ENCODE measurements around the gene DNASE1L3. TPM values are rescaled to one million over a fixed set of nuclear protein-coding genes. Genes with fewer than 3 reads are reported as not detected.

Gene DNASE1L3
- total RNA-seq, 1 experiment from 2014 or later, result not detected

DNA sequence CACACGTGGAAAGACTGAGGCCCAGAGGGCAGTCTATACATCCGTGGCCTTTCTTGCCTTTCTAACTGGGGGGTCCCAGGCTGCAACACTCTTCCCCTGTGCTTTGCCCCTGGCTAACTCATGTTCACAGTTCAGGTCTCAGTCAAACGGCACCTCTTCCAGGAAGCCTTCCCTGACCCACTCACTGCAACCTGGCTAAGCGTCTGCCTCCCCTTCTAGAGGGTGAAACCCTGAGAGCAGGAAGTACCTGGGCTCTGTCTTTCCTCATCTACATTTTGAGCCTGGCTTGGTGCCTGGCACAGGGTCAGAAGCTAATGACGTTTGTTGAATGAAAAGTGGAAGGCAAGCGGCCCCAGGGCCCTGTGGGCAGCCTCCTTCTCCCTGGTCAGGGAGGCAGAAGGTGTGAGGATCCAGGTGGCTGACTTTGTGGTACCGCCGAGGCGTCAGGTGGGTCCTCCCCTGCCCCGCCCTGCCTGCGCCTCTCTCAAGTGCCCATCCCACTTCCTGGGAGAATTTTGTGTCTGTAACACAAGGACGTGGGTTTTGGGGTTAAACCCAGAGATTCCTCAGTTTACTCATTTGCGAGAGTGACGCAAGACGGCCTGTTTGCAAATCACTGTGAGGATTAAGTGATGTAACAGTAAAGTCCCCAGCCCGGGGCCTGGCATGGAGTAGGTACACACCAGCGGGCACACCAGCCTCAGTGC, 32.1 kb downstream of the DNASE1L3 start:
- peak; percentile 37 for DNase-seq
- Mint-ChIP-seq H3K36me3 (ENCODE audit: insufficient read depth, unreplicated experiment) (peaks cover 24% of the 10 kb centered on the region), H3K4me1 (ENCODE audit: low read depth, unreplicated experiment) (peaks cover 65% of the 10 kb centered on the region), H3K9me3 (ENCODE audit: low read depth, unreplicated experiment) (no peaks in the 10 kb centered on the region), H3K27me3 (ENCODE audit: unreplicated experiment) (no peaks in the 10 kb centered on the region), H3K4me3 (ENCODE audit: low read depth, unreplicated experiment) (peak overlapping the region; percentile 62), H3K27ac (ENCODE audit: unreplicated experiment) (no peak overlapping the region)
- TF ChIP-seq, protein P1, sequence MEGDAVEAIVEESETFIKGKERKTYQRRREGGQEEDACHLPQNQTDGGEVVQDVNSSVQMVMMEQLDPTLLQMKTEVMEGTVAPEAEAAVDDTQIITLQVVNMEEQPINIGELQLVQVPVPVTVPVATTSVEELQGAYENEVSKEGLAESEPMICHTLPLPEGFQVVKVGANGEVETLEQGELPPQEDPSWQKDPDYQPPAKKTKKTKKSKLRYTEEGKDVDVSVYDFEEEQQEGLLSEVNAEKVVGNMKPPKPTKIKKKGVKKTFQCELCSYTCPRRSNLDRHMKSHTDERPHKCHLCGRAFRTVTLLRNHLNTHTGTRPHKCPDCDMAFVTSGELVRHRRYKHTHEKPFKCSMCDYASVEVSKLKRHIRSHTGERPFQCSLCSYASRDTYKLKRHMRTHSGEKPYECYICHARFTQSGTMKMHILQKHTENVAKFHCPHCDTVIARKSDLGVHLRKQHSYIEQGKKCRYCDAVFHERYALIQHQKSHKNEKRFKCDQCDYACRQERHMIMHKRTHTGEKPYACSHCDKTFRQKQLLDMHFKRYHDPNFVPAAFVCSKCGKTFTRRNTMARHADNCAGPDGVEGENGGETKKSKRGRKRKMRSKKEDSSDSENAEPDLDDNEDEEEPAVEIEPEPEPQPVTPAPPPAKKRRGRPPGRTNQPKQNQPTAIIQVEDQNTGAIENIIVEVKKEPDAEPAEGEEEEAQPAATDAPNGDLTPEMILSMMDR (IDR thresholded peaks at IDR 0.05; ENCODE audit: unreplicated experiment), result no peak
- CTCF ChIA-PET, result interaction anchor here (0.6 to 1.4 kb wide), 4 partner anchors 9 to 313 kb away, joined by 3 to 7 read pairs (median 3); partner anchors contain the start of genes HTD2 and RPP14
- BruUV-seq (replicated peaks), result no TSS peak
- intact Hi-C loops (cut with micrococcal nuclease; ENCODE audit: unreplicated experiment), result no loop called here

GRCh38 chr3:58177747-58178527, 32.8 kb downstream of the DNASE1L3 start:
- intact Hi-C loops (cut with micrococcal nuclease; ENCODE audit: unreplicated experiment), result no loop called here

GRCh38 chr3:58176827-58177489, 33.8 kb downstream of the DNASE1L3 start:
- no TSS peak for BruUV-seq (replicated peaks)
- CTCF ChIA-PET, result interaction anchor here (0.6 to 1.0 kb wide), 6 partner anchors 20 to 353 kb away, joined by 3 to 5 read pairs (median 3); no protein-coding TSS in a partner anchor

More at GRCh38 chr3:58177747-58178527, 32.8 kb downstream of the DNASE1L3 start:
- no TSS peak for BruUV-seq (replicated peaks)
- no peaks in the 10 kb centered on the region for H3K9me3 Mint-ChIP-seq (ENCODE audit: low read depth, unreplicated experiment)
- no peaks in the 10 kb centered on the region for H3K27me3 Mint-ChIP-seq (ENCODE audit: unreplicated experiment)
- CTCF ChIA-PET, result interaction anchor here (0.6 to 1.4 kb wide), 9 partner anchors 10 to 313 kb away, joined by 3 to 7 read pairs (median 3); partner anchors contain the start of genes HTD2 and RPP14
- H3K36me3 Mint-ChIP-seq (ENCODE audit: insufficient read depth, unreplicated experiment), result peaks cover 26% of the 10 kb centered on the region
- peak overlapping the region; percentile 62 for H3K4me3 Mint-ChIP-seq (ENCODE audit: low read depth, unreplicated experiment)
- DNase-seq, result peak; percentile 92
- H3K4me1 Mint-ChIP-seq (ENCODE audit: low read depth, unreplicated experiment), result peaks cover 71% of the 10 kb centered on the region
- TF ChIP-seq, protein P1 (IDR thresholded peaks at IDR 0.05; ENCODE audit: unreplicated experiment), result peak; percentile 90
- H3K27ac Mint-ChIP-seq (ENCODE audit: unreplicated experiment), result no peak overlapping the region

DNA sequence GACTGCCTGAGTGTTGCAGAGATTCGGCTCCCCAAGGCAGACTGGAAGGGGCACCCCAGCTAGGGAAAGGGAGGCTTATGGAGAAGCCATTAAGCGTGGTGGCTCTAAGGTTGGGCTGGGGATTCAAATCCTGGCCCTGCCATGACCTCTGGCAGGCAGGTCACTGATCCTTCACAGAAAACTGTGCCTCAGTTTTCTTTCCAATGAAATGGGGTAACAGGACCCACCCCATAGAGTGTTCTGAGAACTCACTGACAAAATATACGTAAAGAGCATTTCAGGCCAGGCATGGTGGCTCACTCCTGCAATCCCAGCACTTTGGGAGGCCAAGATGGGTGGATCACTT, 34.6 kb downstream of the DNASE1L3 start:
- no peak overlapping the region for H3K4me3 Mint-ChIP-seq (ENCODE audit: low read depth, unreplicated experiment)
- peaks cover 61% of the 10 kb centered on the region for H3K4me1 Mint-ChIP-seq (ENCODE audit: low read depth, unreplicated experiment)
- CTCF ChIA-PET, result interaction anchor here (0.8 kb wide), 1 partner anchor 130 kb away, joined by 3 read pairs; the partner anchor contains the start of genes HTD2 and RPP14
- H3K36me3 Mint-ChIP-seq (ENCODE audit: insufficient read depth, unreplicated experiment), result peaks cover 33% of the 10 kb centered on the region
- TF ChIP-seq, protein P1 (IDR thresholded peaks at IDR 0.05; ENCODE audit: unreplicated experiment), result no peak
- intact Hi-C loops (cut with micrococcal nuclease; ENCODE audit: unreplicated experiment), result no loop called here
- no TSS peak for BruUV-seq (replicated peaks)
- no peaks in the 10 kb centered on the region for H3K9me3 Mint-ChIP-seq (ENCODE audit: low read depth, unreplicated experiment)
- DNase-seq, result no peak
- no peaks in the 10 kb centered on the region for H3K27me3 Mint-ChIP-seq (ENCODE audit: unreplicated experiment)
- H3K27ac Mint-ChIP-seq (ENCODE audit: unreplicated experiment), result no peak overlapping the region

More at GRCh38 chr3:58176827-58177489, 33.8 kb downstream of the DNASE1L3 start:
- Mint-ChIP-seq H3K36me3 (ENCODE audit: insufficient read depth, unreplicated experiment) (peaks cover 26% of the 10 kb centered on the region), H3K4me3 (ENCODE audit: low read depth, unreplicated experiment) (peak overlapping the region; percentile 62), H3K4me1 (ENCODE audit: low read depth, unreplicated experiment) (peaks cover 69% of the 10 kb centered on the region), H3K9me3 (ENCODE audit: low read depth, unreplicated experiment) (no peaks in the 10 kb centered on the region), H3K27me3 (ENCODE audit: unreplicated experiment) (no peaks in the 10 kb centered on the region), H3K27ac (ENCODE audit: unreplicated experiment) (peak overlapping the region; percentile 27)
- DNase-seq, result no peak
- intact Hi-C loops (cut with micrococcal nuclease; ENCODE audit: unreplicated experiment), result no loop called here
- TF ChIP-seq, protein P1 (IDR thresholded peaks at IDR 0.05; ENCODE audit: unreplicated experiment), result no peak
